ENCODE results near the gene VMAC.

VMAC gene

GRCh38 chr19:5893296-5893903, 11.3 kb upstream of the VMAC start:
- TF ChIP-seq GATA1 (IDR thresholded peaks at IDR 0.05; ENCODE audit: low read depth, low read length) (no peak), POLR2A (IDR thresholded peaks at IDR 0.05; ENCODE audit: low read length) (no peak)

GRCh38 chr19:5893907-5894703, 10.6 kb upstream of the VMAC start:
- DNase-seq = peak; percentile 93 to 96
- TF ChIP-seq GATA1 (IDR thresholded peaks at IDR 0.05; ENCODE audit: low read depth, low read length) = peak; percentile 81
- no peak for TF ChIP-seq POLR2A (IDR thresholded peaks at IDR 0.05; ENCODE audit: low read length)

More at GRCh38 chr19:5893296-5893903, 11.3 kb upstream of the VMAC start:
- DNase-seq = no peak

GRCh38 chr19:5894704-5895349, 9.8 kb upstream of the VMAC start:
- TF ChIP-seq POLR2A (IDR thresholded peaks at IDR 0.05; ENCODE audit: low read length) (no peak), GATA1 (IDR thresholded peaks at IDR 0.05; ENCODE audit: low read depth, low read length) (no peak)
- no peak for DNase-seq

DNA sequence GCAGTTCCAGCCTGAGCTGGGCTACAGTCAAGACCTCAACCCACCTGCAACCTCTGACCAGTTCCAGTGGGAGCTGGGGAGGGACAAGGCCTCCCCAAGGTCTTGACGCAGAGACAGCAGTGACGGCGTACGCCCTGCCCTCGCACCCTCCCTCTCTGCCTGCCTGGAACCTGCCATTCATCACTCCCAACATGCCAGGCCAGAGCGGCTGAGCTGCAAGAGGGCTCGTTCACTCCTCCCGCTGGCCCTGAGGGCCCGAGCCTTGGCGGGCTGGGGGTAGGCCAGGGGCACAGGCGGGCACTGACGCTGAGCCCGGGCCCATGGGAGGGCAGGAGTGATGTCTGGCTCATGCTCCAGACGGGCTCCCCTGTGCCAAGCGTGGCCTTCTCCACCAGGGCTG, 9.3 kb upstream of the VMAC start:
- no peak for TF ChIP-seq POLR2A (IDR thresholded peaks at IDR 0.05; ENCODE audit: low read length)
- no peak for TF ChIP-seq GATA1 (IDR thresholded peaks at IDR 0.05; ENCODE audit: low read depth, low read length)
- DNase-seq = no peak

DNA sequence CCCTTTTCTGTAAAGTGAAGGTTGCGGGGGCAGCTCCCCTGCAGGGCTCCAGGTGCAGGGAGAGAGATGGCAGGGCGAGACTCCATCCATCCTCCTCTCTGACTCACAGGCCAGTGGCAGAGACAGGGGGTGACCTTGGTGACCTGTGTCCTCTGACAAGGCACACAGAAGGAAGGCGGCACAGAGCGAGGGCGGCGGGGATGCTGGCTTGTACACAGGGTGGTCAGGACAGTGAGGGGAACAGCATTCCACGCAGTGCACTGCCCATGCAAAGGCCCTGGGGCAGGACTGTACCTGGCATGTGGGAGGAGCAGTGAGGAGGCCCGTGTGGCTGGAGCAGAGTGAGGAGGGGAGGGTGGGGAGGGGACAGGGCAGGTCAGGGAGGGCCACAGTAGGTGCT, 8.8 kb upstream of the VMAC start:
- TF ChIP-seq POLR2A (IDR thresholded peaks at IDR 0.05; ENCODE audit: low read length) = no peak
- no peak for TF ChIP-seq GATA1 (IDR thresholded peaks at IDR 0.05; ENCODE audit: low read depth, low read length)
- no peak for DNase-seq

GRCh38 chr19:5896365-5897076, 8.2 kb upstream of the VMAC start:
- TF ChIP-seq POLR2A (IDR thresholded peaks at IDR 0.05; ENCODE audit: low read length) (no peak), GATA1 (IDR thresholded peaks at IDR 0.05; ENCODE audit: low read depth, low read length) (no peak)
- no peak for DNase-seq

GRCh38 chr19:5897189-5897969, 7.3 kb upstream of the VMAC start:
- TF ChIP-seq GATA1 (IDR thresholded peaks at IDR 0.05; ENCODE audit: low read depth, low read length) (no peak), POLR2A (IDR thresholded peaks at IDR 0.05; ENCODE audit: low read length) (no peak)
- DNase-seq = no peak

DNA sequence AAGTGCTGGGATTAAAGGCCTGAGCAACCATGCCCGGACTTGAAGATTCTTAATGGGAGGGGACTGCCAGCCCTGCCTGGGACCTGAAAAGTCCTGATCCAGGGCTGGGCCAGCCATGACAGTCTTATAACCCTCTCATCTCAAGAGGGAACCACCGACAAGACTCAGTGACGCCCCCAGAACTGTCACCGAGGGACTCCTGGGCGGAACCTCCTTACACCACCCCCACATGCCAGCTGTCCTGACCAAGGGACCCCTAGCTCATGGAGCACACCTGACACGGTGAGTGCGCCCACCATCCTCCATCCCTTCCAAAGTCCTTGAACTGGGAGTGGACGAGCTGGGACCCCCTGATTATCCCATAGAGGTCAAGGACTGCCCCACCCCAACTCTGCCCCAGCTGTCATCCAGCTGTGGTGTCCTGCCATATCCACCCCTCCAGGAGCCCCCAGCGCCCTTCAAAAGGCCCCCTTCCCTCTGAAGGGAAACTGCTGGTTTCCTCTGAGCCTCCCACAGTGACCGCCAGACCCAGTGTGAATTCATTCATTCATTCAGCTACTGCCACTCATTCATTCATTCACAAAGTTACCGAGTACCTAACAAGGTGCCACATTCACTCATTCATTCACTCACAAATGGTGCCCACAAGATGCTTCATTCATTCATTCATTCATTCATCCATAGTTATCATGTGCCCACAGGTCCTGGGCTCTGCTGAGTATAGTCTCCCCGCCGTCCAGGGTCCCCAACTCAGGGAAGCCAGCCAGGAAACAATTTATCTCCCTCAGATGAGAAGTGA, 4.7 kb upstream of the VMAC start:
- DNase-seq = no peak
- TF ChIP-seq GATA1 (IDR thresholded peaks at IDR 0.05; ENCODE audit: low read depth, low read length) (no peak), POLR2A (IDR thresholded peaks at IDR 0.05; ENCODE audit: low read length) (no peak)

- no peak for DNase-seq
- TF ChIP-seq GATA1 (IDR thresholded peaks at IDR 0.05; ENCODE audit: low read depth, low read length) (no peak), POLR2A (IDR thresholded peaks at IDR 0.05; ENCODE audit: low read length) (no peak)
Observed at GRCh38 chr19:5900976-5901375, 3.7 kb upstream of the VMAC start.

DNA sequence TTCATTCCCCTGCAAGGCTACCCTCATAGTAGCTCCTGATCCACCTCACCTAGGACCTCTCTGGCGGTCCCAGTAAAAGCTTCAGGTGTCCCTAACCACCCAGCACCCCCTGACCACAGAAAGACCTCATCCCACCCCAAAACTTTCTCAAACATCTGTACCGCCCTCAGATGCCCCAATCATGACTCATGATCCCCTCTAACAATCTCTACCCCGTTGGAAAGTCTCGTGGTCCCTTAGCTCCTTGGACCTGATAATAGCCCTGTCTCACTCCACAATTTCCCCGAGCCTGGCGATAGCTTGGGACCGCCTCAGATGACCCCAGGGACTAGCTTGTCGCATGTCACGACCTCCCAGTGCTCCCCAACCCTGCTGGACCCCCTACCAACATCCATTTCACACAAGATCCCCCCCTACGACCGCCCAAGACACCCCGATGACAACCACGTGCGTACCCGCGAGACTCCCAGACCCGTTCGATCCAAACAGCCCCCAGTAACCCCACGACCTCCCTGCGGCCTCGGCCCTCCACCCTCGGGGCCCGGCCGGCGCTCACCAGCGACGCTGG, 1.5 kb upstream of the VMAC start:
- DNase-seq = peak; percentile 73 to 79
- TF ChIP-seq GATA1 (IDR thresholded peaks at IDR 0.05; ENCODE audit: low read depth, low read length) (no peak), POLR2A (IDR thresholded peaks at IDR 0.05; ENCODE audit: low read length) (no peak)

- DNase-seq = peak; percentile 100
- peak; percentile 71 for TF ChIP-seq POLR2A (IDR thresholded peaks at IDR 0.05; ENCODE audit: low read length)
- no peak for TF ChIP-seq GATA1 (IDR thresholded peaks at IDR 0.05; ENCODE audit: low read depth, low read length)
Observed at GRCh38 chr19:5903624-5904351, 884 bp upstream of the VMAC start, which contains the start of gene NDUFA11. Gene NDUFA11 (minus strand): TSS chr19:5903790. CDS start chr19:5903708, 82 bp downstream.

Data from erythroblast (primary cell).